Measurements from ENCODE around the gene GNLY. TPM values are rescaled to one million over a fixed set of nuclear protein-coding genes. Genes with fewer than 3 reads are reported as not detected.

GNLY gene
- total RNA-seq, 4 donors from 2014 or later, result 1.7 to 15.3 (median 10.5) TPM; not detected in 1

GRCh38 chr2:85649201-85650190, 44.7 kb upstream of the GNLY start:
- no peaks in the 10 kb centered on the region for H3K4me1 ChIP-seq
- no peak for DNase-seq
- H3K36me3 ChIP-seq, result peaks cover 0 to 93% (median 3%) of the 10 kb centered on the region in 3 donors
- H3K9me3 ChIP-seq, result no peaks in the 10 kb centered on the region
- no peak for TF ChIP-seq POLR2A (IDR thresholded peaks at IDR 0.05)
- TF ChIP-seq, protein P1, sequence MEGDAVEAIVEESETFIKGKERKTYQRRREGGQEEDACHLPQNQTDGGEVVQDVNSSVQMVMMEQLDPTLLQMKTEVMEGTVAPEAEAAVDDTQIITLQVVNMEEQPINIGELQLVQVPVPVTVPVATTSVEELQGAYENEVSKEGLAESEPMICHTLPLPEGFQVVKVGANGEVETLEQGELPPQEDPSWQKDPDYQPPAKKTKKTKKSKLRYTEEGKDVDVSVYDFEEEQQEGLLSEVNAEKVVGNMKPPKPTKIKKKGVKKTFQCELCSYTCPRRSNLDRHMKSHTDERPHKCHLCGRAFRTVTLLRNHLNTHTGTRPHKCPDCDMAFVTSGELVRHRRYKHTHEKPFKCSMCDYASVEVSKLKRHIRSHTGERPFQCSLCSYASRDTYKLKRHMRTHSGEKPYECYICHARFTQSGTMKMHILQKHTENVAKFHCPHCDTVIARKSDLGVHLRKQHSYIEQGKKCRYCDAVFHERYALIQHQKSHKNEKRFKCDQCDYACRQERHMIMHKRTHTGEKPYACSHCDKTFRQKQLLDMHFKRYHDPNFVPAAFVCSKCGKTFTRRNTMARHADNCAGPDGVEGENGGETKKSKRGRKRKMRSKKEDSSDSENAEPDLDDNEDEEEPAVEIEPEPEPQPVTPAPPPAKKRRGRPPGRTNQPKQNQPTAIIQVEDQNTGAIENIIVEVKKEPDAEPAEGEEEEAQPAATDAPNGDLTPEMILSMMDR (IDR thresholded peaks at IDR 0.05), result no peak
- H3K27me3 ChIP-seq, result no peaks in the 10 kb centered on the region
- H3K4me3 ChIP-seq, result no peak overlapping the region
- no peak overlapping the region for H3K27ac ChIP-seq

DNA sequence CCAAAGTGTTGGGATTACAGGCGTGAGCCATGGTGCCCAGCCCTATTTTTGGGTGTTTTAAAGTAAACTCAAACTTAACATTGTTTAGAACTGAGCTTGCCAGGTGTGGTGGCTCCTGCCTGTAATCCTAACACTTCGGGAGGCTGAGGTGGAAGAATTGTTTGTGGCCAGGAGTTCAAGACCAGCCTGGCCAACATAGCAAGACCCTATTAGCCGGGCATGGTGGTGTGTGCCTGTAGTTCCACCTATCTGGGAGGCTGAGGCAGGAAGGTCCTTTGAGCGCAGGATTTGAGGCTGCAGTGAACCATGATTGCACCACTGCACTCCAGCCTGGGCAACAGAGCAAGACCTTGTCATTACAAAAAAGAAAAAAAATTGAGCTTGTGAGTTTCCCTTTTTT, 43.7 kb upstream of the GNLY start:
- no peaks in the 10 kb centered on the region for H3K27me3 ChIP-seq
- no peaks in the 10 kb centered on the region for H3K4me1 ChIP-seq
- peaks cover 0 to 90% (median 3%) of the 10 kb centered on the region in 3 donors for H3K36me3 ChIP-seq
- H3K9me3 ChIP-seq, result no peaks in the 10 kb centered on the region
- H3K4me3 ChIP-seq, result no peak overlapping the region
- no peak overlapping the region for H3K27ac ChIP-seq
- no peak for DNase-seq
- TF ChIP-seq, protein P1 (IDR thresholded peaks at IDR 0.05), result no peak
- no peak for TF ChIP-seq POLR2A (IDR thresholded peaks at IDR 0.05)

DNA sequence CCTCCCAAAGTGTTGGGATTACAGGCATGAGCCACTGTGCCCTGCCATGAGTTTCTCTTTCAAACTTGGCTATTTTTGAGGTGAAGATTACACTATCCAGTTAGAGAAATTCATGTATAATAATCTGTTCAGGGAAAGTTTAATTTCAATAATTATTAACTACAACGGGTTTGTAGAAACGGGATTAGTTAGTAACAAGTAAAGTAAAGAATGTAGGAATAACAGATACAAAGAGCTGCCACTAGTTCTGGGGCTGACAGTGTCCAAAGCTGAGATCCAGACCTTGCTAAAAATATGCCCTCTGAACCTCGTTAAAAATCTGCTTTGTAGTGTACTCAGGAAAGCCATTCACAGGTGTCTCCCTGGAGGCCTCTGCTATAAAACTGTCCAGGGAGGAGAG, 43.1 kb upstream of the GNLY start:
- Histone ChIP-seq H3K4me1 (no peaks in the 10 kb centered on the region), H3K27me3 (no peaks in the 10 kb centered on the region), H3K4me3 (no peak overlapping the region), H3K36me3 (peaks cover 0 to 85% (median 3%) of the 10 kb centered on the region in 3 donors), H3K27ac (no peak overlapping the region), H3K9me3 (no peaks in the 10 kb centered on the region)
- no peak for DNase-seq
- no peak for TF ChIP-seq POLR2A (IDR thresholded peaks at IDR 0.05)
- TF ChIP-seq, protein P1 (IDR thresholded peaks at IDR 0.05), result no peak

GRCh38 chr2:85652056-85652455, 42.1 kb upstream of the GNLY start:
- Histone ChIP-seq H3K27me3 (no peaks in the 10 kb centered on the region), H3K9me3 (no peaks in the 10 kb centered on the region), H3K4me3 (no peak overlapping the region), H3K36me3 (peaks cover 0 to 78% (median 3%) of the 10 kb centered on the region in 3 donors), H3K4me1 (no peaks in the 10 kb centered on the region), H3K27ac (no peak overlapping the region)
- no peak for DNase-seq
- no peak for TF ChIP-seq POLR2A (IDR thresholded peaks at IDR 0.05)
- TF ChIP-seq, protein P1 (IDR thresholded peaks at IDR 0.05), result no peak

GRCh38 chr2:85653996-85654395, 40.2 kb upstream of the GNLY start:
- no peaks in the 10 kb centered on the region for H3K27me3 ChIP-seq
- H3K36me3 ChIP-seq, result peaks cover 0 to 62% (median 3%) of the 10 kb centered on the region in 3 donors
- H3K4me3 ChIP-seq, result no peak overlapping the region
- H3K4me1 ChIP-seq, result no peaks in the 10 kb centered on the region
- H3K9me3 ChIP-seq, result no peaks in the 10 kb centered on the region
- TF ChIP-seq, protein P1 (IDR thresholded peaks at IDR 0.05), result no peak
- TF ChIP-seq POLR2A (IDR thresholded peaks at IDR 0.05), result no peak
- H3K27ac ChIP-seq, result no peak overlapping the region
- DNase-seq, result no peak

Measured in Peyer's patch (tissue), 4 donors.